ENCODE results near the gene HEG1. TPM values are rescaled to one million over a fixed set of nuclear protein-coding genes. Genes with fewer than 3 reads are reported as not detected.
A peak's percentile ranks its signal among the peaks of the same experiment; 100 is the strongest.

HEG1 gene
- total and polyA plus RNA-seq, 2 experiments from 2014 or later = 1.8 to 8.8 TPM

GRCh38 chr3:124923833-124924232 is 132.0 kb downstream of the HEG1 start:
- Histone ChIP-seq H3K36me3 (ENCODE audit: insufficient read depth) (no peaks in the 10 kb centered on the region), H3F3A (replicated peaks; ENCODE audit: low read depth) (no peaks in the 10 kb centered on the region), H3K27ac (ENCODE audit: low read depth) (no peak overlapping the region), H3K27me3 (ENCODE audit: insufficient read depth) (no peaks in the 10 kb centered on the region), H3K4me1 (ENCODE audit: insufficient read depth) (no peaks in the 10 kb centered on the region), H3K9me2 (ENCODE audit: insufficient read depth) (no peaks in the 10 kb centered on the region), H3K4me3 (no peak overlapping the region), H4K20me1 (replicated peaks; ENCODE audit: insufficient read depth) (no peaks in the 10 kb centered on the region), H3K4me2 (no peak overlapping the region), H2AFZ (no peak overlapping the region), H3K79me2 (replicated peaks; ENCODE audit: insufficient read depth) (no peaks in the 10 kb centered on the region)
- TF ChIP-seq CREB1 (CRISPR knock-in tag; IDR thresholded peaks at IDR 0.05; ENCODE audit: low read depth) (no peak), ZNF331 (CRISPR knock-in tag; IDR thresholded peaks at IDR 0.05; ENCODE audit: low read depth) (no peak), POLR2AphosphoS5 (IDR thresholded peaks at IDR 0.05; ENCODE audit: low read depth) (no peak)
- TF ChIP-seq, protein P1, sequence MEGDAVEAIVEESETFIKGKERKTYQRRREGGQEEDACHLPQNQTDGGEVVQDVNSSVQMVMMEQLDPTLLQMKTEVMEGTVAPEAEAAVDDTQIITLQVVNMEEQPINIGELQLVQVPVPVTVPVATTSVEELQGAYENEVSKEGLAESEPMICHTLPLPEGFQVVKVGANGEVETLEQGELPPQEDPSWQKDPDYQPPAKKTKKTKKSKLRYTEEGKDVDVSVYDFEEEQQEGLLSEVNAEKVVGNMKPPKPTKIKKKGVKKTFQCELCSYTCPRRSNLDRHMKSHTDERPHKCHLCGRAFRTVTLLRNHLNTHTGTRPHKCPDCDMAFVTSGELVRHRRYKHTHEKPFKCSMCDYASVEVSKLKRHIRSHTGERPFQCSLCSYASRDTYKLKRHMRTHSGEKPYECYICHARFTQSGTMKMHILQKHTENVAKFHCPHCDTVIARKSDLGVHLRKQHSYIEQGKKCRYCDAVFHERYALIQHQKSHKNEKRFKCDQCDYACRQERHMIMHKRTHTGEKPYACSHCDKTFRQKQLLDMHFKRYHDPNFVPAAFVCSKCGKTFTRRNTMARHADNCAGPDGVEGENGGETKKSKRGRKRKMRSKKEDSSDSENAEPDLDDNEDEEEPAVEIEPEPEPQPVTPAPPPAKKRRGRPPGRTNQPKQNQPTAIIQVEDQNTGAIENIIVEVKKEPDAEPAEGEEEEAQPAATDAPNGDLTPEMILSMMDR (conservative IDR thresholded peaks at IDR 0.05; ENCODE audit: low read depth in 2 of 2) = peak; percentile 18 to 56; a peak in 3 of 4 replicates
- peak; percentile 39 for DNase-seq (ENCODE audit: low spot score)
- no peaks in the 10 kb centered on the region for H3K27me3 Mint-ChIP-seq (ENCODE audit: insufficient read depth, low read depth, poor library complexity)
- no peaks in the 10 kb centered on the region for H3K9me3 Mint-ChIP-seq
- H3K4me3 Mint-ChIP-seq = no peak overlapping the region
- no peaks in the 10 kb centered on the region for H3K36me3 Mint-ChIP-seq (ENCODE audit: low read depth)
- H3K27ac Mint-ChIP-seq = no peak overlapping the region
- no peak for ATAC-seq
- peaks cover 3% of the 10 kb centered on the region; the same call in 1 of the 3 replicates for H3K4me1 Mint-ChIP-seq

GRCh38 chr3:124920718-124921117 is 135.1 kb downstream of the HEG1 start:
- no peak overlapping the region for H2AFZ ChIP-seq
- no peak for DNase-seq (ENCODE audit: low spot score)
- H3K4me3 Mint-ChIP-seq = no peak overlapping the region
- no peak for ATAC-seq
- H3K79me2 ChIP-seq (replicated peaks; ENCODE audit: insufficient read depth) = no peaks in the 10 kb centered on the region
- H3K4me1 Mint-ChIP-seq = peaks cover 3% of the 10 kb centered on the region; the same call in 1 of the 3 replicates
- no peaks in the 10 kb centered on the region for H3K4me1 ChIP-seq (ENCODE audit: insufficient read depth)
- no peaks in the 10 kb centered on the region for H3K9me2 ChIP-seq (ENCODE audit: insufficient read depth)
- H3K4me2 ChIP-seq = no peak overlapping the region
- H3K27me3 ChIP-seq (ENCODE audit: insufficient read depth) = no peaks in the 10 kb centered on the region
- no peak overlapping the region for H3K4me3 ChIP-seq
- H3K9me3 Mint-ChIP-seq = no peaks in the 10 kb centered on the region
- H3K27ac Mint-ChIP-seq = no peak overlapping the region
- H3K36me3 ChIP-seq (ENCODE audit: insufficient read depth) = no peaks in the 10 kb centered on the region
- H4K20me1 ChIP-seq (replicated peaks; ENCODE audit: insufficient read depth) = no peaks in the 10 kb centered on the region
- H3F3A ChIP-seq (replicated peaks; ENCODE audit: low read depth) = no peaks in the 10 kb centered on the region
- H3K36me3 Mint-ChIP-seq (ENCODE audit: low read depth) = no peaks in the 10 kb centered on the region
- H3K27me3 Mint-ChIP-seq (ENCODE audit: insufficient read depth, low read depth, poor library complexity) = peaks cover 3% of the 10 kb centered on the region
- TF ChIP-seq POLR2AphosphoS5 (IDR thresholded peaks at IDR 0.05; ENCODE audit: low read depth) = no peak
- no peak overlapping the region for H3K27ac ChIP-seq (ENCODE audit: low read depth)

GRCh38 chr3:124919756-124920155 is 136.0 kb downstream of the HEG1 start:
- 0 out of 2 replicates have a peak overlapping the region, but pooled peaks have one; percentile 35 for H2AFZ ChIP-seq
- no peak overlapping the region for H3K27ac Mint-ChIP-seq
- TF ChIP-seq POLR2AphosphoS5 (IDR thresholded peaks at IDR 0.05; ENCODE audit: low read depth) (no peak), ZNF462 (CRISPR knock-in tag; IDR thresholded peaks at IDR 0.05) (no peak), EZH2 (IDR thresholded peaks at IDR 0.05; ENCODE audit: low read depth, unreplicated experiment) (no peak), STAT1 (IDR thresholded peaks at IDR 0.05; ENCODE audit: unreplicated experiment) (no peak), NANOG (IDR thresholded peaks at IDR 0.05; ENCODE audit: borderline replicate concordance) (no peak)

More at GRCh38 chr3:124919756-124920155, 136.0 kb downstream of the HEG1 start:
- Histone ChIP-seq H4K20me1 (replicated peaks; ENCODE audit: insufficient read depth) (no peaks in the 10 kb centered on the region), H3K9me2 (ENCODE audit: insufficient read depth) (no peaks in the 10 kb centered on the region), H3K79me2 (replicated peaks; ENCODE audit: insufficient read depth) (no peaks in the 10 kb centered on the region), H3K4me2 (no peak overlapping the region), H3K36me3 (ENCODE audit: insufficient read depth) (no peaks in the 10 kb centered on the region), H3F3A (replicated peaks; ENCODE audit: low read depth) (no peaks in the 10 kb centered on the region), H3K4me3 (no peak overlapping the region), H3K27me3 (ENCODE audit: insufficient read depth) (no peaks in the 10 kb centered on the region), H3K4me1 (ENCODE audit: insufficient read depth) (no peaks in the 10 kb centered on the region), H3K27ac (ENCODE audit: low read depth) (no peak overlapping the region)
- peaks cover 3% of the 10 kb centered on the region for H3K27me3 Mint-ChIP-seq (ENCODE audit: insufficient read depth, low read depth, poor library complexity)
- ATAC-seq = no peak
- DNase-seq (ENCODE audit: low spot score) = no peak
- no peaks in the 10 kb centered on the region for H3K9me3 Mint-ChIP-seq
- peaks cover 3% of the 10 kb centered on the region; the same call in 1 of the 3 replicates for H3K4me1 Mint-ChIP-seq
- no peak overlapping the region for H3K4me3 Mint-ChIP-seq
- no peaks in the 10 kb centered on the region for H3K36me3 Mint-ChIP-seq (ENCODE audit: low read depth)
